Measurements from ENCODE around the gene TTPAL. TPM values are rescaled to one million over a fixed set of nuclear protein-coding genes. Genes with fewer than 3 reads are reported as not detected.

TTPAL gene
- total RNA-seq, 1 experiment from 2014 or later, result 21.1 TPM

DNA sequence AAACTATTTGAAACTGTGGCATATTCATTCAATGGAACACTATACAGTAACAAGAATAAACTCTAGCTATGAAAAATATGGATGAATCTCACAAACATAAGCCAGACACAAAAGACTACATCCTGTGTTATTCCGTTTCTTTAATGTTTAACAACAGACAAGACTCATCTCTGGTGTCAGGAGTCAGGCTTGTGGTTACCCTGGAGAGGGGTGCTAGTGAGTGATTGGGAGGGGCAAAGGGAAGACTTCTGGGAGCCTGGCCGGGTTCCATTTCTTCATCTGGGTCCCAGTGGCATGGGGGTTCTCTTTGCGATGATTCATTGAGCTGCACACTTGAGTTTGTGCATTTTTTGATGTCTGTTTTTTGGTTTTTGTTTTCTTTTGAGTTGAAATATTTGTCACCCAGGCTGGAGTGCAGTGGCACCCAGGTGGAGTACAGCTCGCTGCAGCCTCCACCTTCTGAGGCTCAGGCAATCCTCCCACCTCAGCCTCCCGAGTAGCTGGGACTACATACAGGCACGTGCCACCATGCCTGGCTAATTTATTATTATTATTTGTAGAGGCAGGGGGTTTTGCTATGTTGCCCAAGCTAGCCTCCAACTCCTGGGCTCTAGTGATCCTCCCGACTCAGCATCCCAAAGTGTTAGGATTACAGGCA lies 21.2 kb upstream of the TTPAL start:
- Histone ChIP-seq H2BK12ac (ENCODE audit: insufficient read length, low read depth, low read length) (no peak overlapping the region), H4K91ac (ENCODE audit: insufficient read length, low read depth, low read length) (no peak overlapping the region), H2BK15ac (ENCODE audit: low read depth, low read length) (no peak overlapping the region), H3T11ph (ENCODE audit: low read length) (no peak overlapping the region), H3K9me3 (ENCODE audit: control insufficient read depth, low read depth, low read length) (no peaks in the 10 kb centered on the region), H3K9ac (ENCODE audit: extremely low read depth, insufficient read length, low read length) (no peak overlapping the region), H3K4ac (ENCODE audit: low read depth, low read length) (no peak overlapping the region), H3K27me3 (ENCODE audit: insufficient read depth, low read length) (no peaks in the 10 kb centered on the region), H2BK5ac (ENCODE audit: insufficient read length, low read length) (no peak overlapping the region), H2AK5ac (ENCODE audit: insufficient read length, low read length) (no peak overlapping the region), H3K27ac (ENCODE audit: insufficient read length, low read depth, low read length) (no peak overlapping the region), H2BK20ac (ENCODE audit: low read depth, low read length, poor library complexity, severe bottlenecking) (no peak overlapping the region), H3K4me2 (ENCODE audit: insufficient read depth, insufficient read length, low read length) (no peak overlapping the region), H3K79me1 (ENCODE audit: insufficient read depth, low read depth, low read length, poor library complexity, severe bottlenecking) (no peaks in the 10 kb centered on the region), H2AFZ (ENCODE audit: low read length) (no peak overlapping the region), H3K18ac (ENCODE audit: insufficient read length, low read depth, low read length) (no peak overlapping the region), H3K4me1 (ENCODE audit: insufficient read depth, low read length) (no peaks in the 10 kb centered on the region), H4K20me1 (ENCODE audit: control insufficient read depth, insufficient read depth, insufficient read length) (no peaks in the 10 kb centered on the region), H3K79me2 (ENCODE audit: insufficient read depth, low read length) (no peaks in the 10 kb centered on the region), H3K14ac (ENCODE audit: insufficient read depth, low read length) (no peak overlapping the region), H3K23ac (ENCODE audit: insufficient read length, low read depth, low read length) (no peak overlapping the region), H3K56ac (ENCODE audit: insufficient read length, low read depth, low read length) (no peak overlapping the region), H4K5ac (ENCODE audit: insufficient read length, low read depth, low read length) (no peak overlapping the region), H2BK120ac (ENCODE audit: low read depth, low read length, poor library complexity, severe bottlenecking) (no peak overlapping the region), H4K8ac (replicated peaks; ENCODE audit: insufficient read length, low read depth, low read length) (no peak overlapping the region), H3K23me2 (ENCODE audit: insufficient read length, low read depth, low read length, poor library complexity, severe bottlenecking) (no peaks in the 10 kb centered on the region)
- Mint-ChIP-seq H3K4me3 (no peak overlapping the region), H3K4me1 (peaks cover 0 to 2% of the 10 kb centered on the region in 2 experiments; a peak in 1 of 4 replicates), H3K27me3 (ENCODE audit: low read depth) (no peaks in the 10 kb centered on the region; the same call in 1 of the 2 replicates), H3K27ac (no peak overlapping the region), H3K36me3 (ENCODE audit: insufficient read depth in 1 of 3, low read depth in 3 of 3) (no peaks in the 10 kb centered on the region), H3K9me3 (no peaks in the 10 kb centered on the region)
- no CpG with 5 or more reads among the region's 7 CpGs for WGBS (ENCODE audit: extremely low coverage, insufficient read length, low lambda C conversion rate)
- TF ChIP-seq, protein P1, sequence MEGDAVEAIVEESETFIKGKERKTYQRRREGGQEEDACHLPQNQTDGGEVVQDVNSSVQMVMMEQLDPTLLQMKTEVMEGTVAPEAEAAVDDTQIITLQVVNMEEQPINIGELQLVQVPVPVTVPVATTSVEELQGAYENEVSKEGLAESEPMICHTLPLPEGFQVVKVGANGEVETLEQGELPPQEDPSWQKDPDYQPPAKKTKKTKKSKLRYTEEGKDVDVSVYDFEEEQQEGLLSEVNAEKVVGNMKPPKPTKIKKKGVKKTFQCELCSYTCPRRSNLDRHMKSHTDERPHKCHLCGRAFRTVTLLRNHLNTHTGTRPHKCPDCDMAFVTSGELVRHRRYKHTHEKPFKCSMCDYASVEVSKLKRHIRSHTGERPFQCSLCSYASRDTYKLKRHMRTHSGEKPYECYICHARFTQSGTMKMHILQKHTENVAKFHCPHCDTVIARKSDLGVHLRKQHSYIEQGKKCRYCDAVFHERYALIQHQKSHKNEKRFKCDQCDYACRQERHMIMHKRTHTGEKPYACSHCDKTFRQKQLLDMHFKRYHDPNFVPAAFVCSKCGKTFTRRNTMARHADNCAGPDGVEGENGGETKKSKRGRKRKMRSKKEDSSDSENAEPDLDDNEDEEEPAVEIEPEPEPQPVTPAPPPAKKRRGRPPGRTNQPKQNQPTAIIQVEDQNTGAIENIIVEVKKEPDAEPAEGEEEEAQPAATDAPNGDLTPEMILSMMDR (conservative IDR thresholded peaks at IDR 0.05), result no peak
- no peak for DNase-seq

Data from H9 (cell line).